ENCODE results near the gene PBX4.
A peak's percentile ranks its signal among the peaks of the same experiment; 100 is the strongest.

The PBX4 gene

DNA sequence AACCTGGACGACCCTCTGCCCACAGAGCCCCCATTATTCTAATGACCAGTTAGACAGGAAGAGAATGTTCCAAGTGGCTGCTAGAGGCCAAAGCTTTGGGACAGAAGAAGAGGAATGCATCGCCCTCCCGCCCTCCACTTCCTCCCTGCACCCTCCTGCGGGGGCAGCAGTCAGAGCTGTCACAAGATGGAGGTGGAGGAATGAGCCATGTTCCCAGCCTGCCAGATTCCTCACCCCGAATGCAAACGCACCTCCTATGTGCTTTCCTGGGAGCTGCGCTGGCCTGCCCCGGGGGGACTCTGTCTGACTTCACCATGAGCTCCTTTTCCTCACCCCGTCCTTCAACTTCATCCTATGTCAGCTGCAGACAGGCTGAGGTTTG, 88.1 kb downstream of the PBX4 start:
- H2AFZ ChIP-seq (ENCODE audit: low read length) = no peak overlapping the region
- no peak overlapping the region for H3K4me2 ChIP-seq (ENCODE audit: low read length)
- no peaks in the 10 kb centered on the region for H4K20me1 ChIP-seq (ENCODE audit: insufficient read depth, low read length)
- no peaks in the 10 kb centered on the region; the same call in 1 of the 2 replicates for H3F3A ChIP-seq (ENCODE audit: insufficient read depth, low read length)
- H3K27me3 ChIP-seq (ENCODE audit: insufficient read depth, low read length) = no peaks in the 10 kb centered on the region
- no peak overlapping the region for H3K9ac ChIP-seq (ENCODE audit: low read length)
- peaks cover 38% of the 10 kb centered on the region for H3K36me3 ChIP-seq (ENCODE audit: insufficient read depth, low read length)
- H3K79me2 ChIP-seq (ENCODE audit: insufficient read depth, low read length) = no peaks in the 10 kb centered on the region
- peaks cover 26% of the 10 kb centered on the region for H3K4me1 ChIP-seq (ENCODE audit: insufficient read depth, low read length, severe bottlenecking)
- H3K9me3 ChIP-seq (ENCODE audit: low read length) = no peaks in the 10 kb centered on the region
- TF ChIP-seq EZH2 (IDR thresholded peaks at IDR 0.05; ENCODE audit: borderline replicate concordance, low read length) = no peak
- TF ChIP-seq, protein P1, sequence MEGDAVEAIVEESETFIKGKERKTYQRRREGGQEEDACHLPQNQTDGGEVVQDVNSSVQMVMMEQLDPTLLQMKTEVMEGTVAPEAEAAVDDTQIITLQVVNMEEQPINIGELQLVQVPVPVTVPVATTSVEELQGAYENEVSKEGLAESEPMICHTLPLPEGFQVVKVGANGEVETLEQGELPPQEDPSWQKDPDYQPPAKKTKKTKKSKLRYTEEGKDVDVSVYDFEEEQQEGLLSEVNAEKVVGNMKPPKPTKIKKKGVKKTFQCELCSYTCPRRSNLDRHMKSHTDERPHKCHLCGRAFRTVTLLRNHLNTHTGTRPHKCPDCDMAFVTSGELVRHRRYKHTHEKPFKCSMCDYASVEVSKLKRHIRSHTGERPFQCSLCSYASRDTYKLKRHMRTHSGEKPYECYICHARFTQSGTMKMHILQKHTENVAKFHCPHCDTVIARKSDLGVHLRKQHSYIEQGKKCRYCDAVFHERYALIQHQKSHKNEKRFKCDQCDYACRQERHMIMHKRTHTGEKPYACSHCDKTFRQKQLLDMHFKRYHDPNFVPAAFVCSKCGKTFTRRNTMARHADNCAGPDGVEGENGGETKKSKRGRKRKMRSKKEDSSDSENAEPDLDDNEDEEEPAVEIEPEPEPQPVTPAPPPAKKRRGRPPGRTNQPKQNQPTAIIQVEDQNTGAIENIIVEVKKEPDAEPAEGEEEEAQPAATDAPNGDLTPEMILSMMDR (IDR thresholded peaks at IDR 0.05; ENCODE audit: low read length) = no peak
- no peak overlapping the region for H3K27ac ChIP-seq (ENCODE audit: low read depth, low read length, poor library complexity, severe bottlenecking)
- no peak overlapping the region for H3K4me3 ChIP-seq (ENCODE audit: low read depth, low read length, poor library complexity, severe bottlenecking)
- no peaks in the 10 kb centered on the region for H3K9me2 ChIP-seq (ENCODE audit: low read depth, low read length)

DNA sequence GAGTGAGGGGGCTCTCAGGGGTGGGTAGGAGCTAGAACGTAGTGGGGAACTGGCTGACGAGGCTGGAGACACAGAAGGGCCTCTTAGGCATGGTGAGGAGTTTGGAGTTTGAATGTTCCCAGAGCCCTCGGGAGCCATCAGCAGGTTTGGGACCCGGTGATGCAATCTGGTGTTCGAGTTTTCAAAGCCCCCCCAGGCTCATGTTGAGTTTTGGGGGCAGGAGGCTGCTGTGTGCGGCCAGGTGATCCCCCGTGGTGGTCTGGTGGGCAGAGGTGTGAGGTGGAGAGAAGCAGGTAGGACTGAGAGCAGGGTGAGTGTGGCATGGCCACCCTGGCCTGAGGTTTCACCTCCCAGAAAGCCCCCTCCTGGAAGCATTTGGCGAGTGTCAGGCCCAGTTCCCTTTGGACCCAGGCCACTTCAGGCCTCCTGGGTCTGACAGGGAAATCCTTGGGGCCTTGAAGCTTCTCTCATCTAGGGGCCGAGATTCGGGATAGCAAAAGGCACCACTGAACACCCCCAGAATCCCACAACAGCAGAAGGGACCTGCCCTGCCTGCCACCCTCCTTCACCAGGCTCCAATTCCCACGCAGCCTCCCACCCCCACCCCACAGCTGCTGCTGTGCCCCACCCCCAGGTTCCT, 88.6 kb downstream of the PBX4 start:
- H3K4me1 ChIP-seq (ENCODE audit: insufficient read depth, low read length, severe bottlenecking) = peaks cover 31% of the 10 kb centered on the region
- peak overlapping the region; percentile 14 for H3K27ac ChIP-seq (ENCODE audit: low read depth, low read length, poor library complexity, severe bottlenecking)
- H3K9ac ChIP-seq (ENCODE audit: low read length) = no peak overlapping the region
- no peak overlapping the region for H2AFZ ChIP-seq (ENCODE audit: low read length)
- H4K20me1 ChIP-seq (ENCODE audit: insufficient read depth, low read length) = no peaks in the 10 kb centered on the region
- no peak overlapping the region for H3K4me3 ChIP-seq (ENCODE audit: low read depth, low read length, poor library complexity, severe bottlenecking)
- no peak overlapping the region for H3K4me2 ChIP-seq (ENCODE audit: low read length)
- no peaks in the 10 kb centered on the region for H3K9me3 ChIP-seq (ENCODE audit: low read length)
- no peaks in the 10 kb centered on the region for H3K79me2 ChIP-seq (ENCODE audit: insufficient read depth, low read length)
- no peaks in the 10 kb centered on the region for H3K27me3 ChIP-seq (ENCODE audit: insufficient read depth, low read length)
- TF ChIP-seq, protein P1 (IDR thresholded peaks at IDR 0.05; ENCODE audit: low read length) = no peak
- no peak for TF ChIP-seq EZH2 (IDR thresholded peaks at IDR 0.05; ENCODE audit: borderline replicate concordance, low read length)
- H3F3A ChIP-seq (ENCODE audit: insufficient read depth, low read length) = no peaks in the 10 kb centered on the region; the same call in 1 of the 2 replicates
- H3K9me2 ChIP-seq (ENCODE audit: low read depth, low read length) = no peaks in the 10 kb centered on the region
- peaks cover 40% of the 10 kb centered on the region for H3K36me3 ChIP-seq (ENCODE audit: insufficient read depth, low read length)

DNA sequence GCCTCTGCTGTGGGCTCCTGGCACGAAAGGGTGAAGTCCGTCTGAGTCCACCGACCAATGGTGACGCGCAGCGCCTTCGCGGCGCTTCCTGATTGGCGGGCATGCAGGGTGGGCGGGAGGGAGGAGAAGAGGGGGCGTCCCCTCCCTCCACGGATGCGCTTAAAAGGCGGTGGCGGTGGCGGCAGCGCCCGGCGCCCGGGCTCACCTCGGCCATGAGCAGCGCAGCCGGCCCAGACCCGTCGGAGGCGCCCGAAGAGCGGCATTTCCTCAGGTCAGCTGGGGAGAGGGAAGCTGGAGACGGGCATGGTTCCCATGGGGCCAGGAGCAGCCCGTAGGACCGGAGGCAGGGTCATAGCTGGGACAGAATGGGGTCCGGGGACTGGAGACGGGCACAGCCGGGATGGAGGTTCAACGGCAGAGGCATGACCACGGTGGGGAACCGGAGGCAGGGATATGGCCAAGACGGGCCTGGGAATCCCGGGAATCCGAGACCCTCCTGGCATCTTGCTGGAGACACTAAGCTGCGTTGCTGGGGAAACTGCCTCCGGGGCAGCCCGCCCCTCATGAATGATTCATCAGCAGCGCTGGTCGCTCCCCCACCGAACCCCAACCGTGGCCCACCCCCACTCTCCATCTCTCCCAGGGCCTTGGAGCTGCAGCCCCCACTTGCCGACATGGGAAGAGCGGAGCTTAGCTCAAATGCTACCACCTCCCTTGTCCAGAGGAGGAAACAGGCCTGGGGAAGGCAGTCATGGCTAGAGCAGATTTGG, 89.6 kb downstream of the PBX4 start, which contains the start of gene YJEFN3:
TSS of gene YJEFN3 (plus strand) at position 191 of the 770 bp plus-strand sequence. CDS start at position 213, 22 bp downstream.
- Histone ChIP-seq H3K4me1 (ENCODE audit: insufficient read depth, low read length, severe bottlenecking) (peaks cover 41% of the 10 kb centered on the region), H2AFZ (ENCODE audit: low read length) (no peak within 1 kb of the TSS), H3K36me3 (ENCODE audit: insufficient read depth, low read length) (peaks cover 40% of the 10 kb centered on the region), H3K9me3 (ENCODE audit: low read length) (no peaks in the 10 kb centered on the region), H3K4me2 (ENCODE audit: low read length) (no peak within 1 kb of the TSS), H3K9ac (ENCODE audit: low read length) (no peak within 1 kb of the TSS), H3K27me3 (ENCODE audit: insufficient read depth, low read length) (no peaks in the 10 kb centered on the region), H4K20me1 (ENCODE audit: insufficient read depth, low read length) (no peaks in the 10 kb centered on the region), H3K27ac (ENCODE audit: low read depth, low read length, poor library complexity, severe bottlenecking) (peak within 1 kb of the TSS; percentile 14), H3K9me2 (ENCODE audit: low read depth, low read length) (no peaks in the 10 kb centered on the region), H3F3A (ENCODE audit: insufficient read depth, low read length) (no peaks in the 10 kb centered on the region; the same call in 1 of the 2 replicates), H3K79me2 (ENCODE audit: insufficient read depth, low read length) (no peaks in the 10 kb centered on the region), H3K4me3 (ENCODE audit: low read depth, low read length, poor library complexity, severe bottlenecking) (no peak within 1 kb of the TSS)
- TF ChIP-seq, protein P1 (IDR thresholded peaks at IDR 0.05; ENCODE audit: low read length) = no peak
- TF ChIP-seq EZH2 (IDR thresholded peaks at IDR 0.05; ENCODE audit: borderline replicate concordance, low read length) = no peak

Measured in OCI-LY1 (cell line).